Keratinocyte (primary cell): ENCODE results near the gene NPIPA1. TPM values are rescaled to one million over a fixed set of nuclear protein-coding genes. Genes with fewer than 3 reads are reported as not detected.
A peak's percentile ranks its signal among the peaks of the same experiment; 100 is the strongest.

ENCODE experiments used
- DNase-seq: peaks from one replicate; pipeline ENCODE4 v3.0.0-alpha.2; 2011; ENCODE audit warnings: low read depth, missing footprints, low spot score
- FAIRE-seq: peaks from 2 replicates; lab custom pipeline; 2011; peaks lifted over from hg19 to GRCh38; lab: Jason Lieb, UNC
- H2AFZ ChIP-seq: 2 replicates; pipeline ENCODE4 v1.6.0; 2012; ENCODE audit warnings: low read length, control low read depth, inconsistent platforms; ENCODE audit not compliant: control insufficient read depth
- H3K27ac ChIP-seq: 2 replicates; pipeline ENCODE4 v1.5.1; 2011; ENCODE audit warnings: low read length; ENCODE audit not compliant: control insufficient read depth, insufficient read depth
- H3K27me3 ChIP-seq: 3 replicates; pipeline ENCODE4 v1.6.0; 2011; ENCODE audit warnings: low read length; ENCODE audit not compliant: control insufficient read depth, insufficient read depth; ENCODE audit errors: extremely low read depth
- H3K36me3 ChIP-seq, 2 experiments: 2 replicates in 1 of 2; 3 replicates in 1 of 2; pipeline ENCODE4 v1.5.1; 2011; ENCODE audit warnings: low read length in 2 of 2, mild to moderate bottlenecking in 1 of 2; ENCODE audit not compliant: control insufficient read depth in 2 of 2, insufficient read depth in 2 of 2; ENCODE audit errors: extremely low read depth in 1 of 2
- H3K4me1 ChIP-seq: 3 replicates; pipeline ENCODE4 v1.5.1; 2011; ENCODE audit warnings: low read length; ENCODE audit not compliant: control insufficient read depth, insufficient read depth; ENCODE audit errors: extremely low read depth
- H3K4me2 ChIP-seq: 3 replicates; pipeline ENCODE4 v1.6.0; 2011; ENCODE audit warnings: low read depth, low read length; ENCODE audit not compliant: control insufficient read depth, insufficient read depth; ENCODE audit errors: extremely low read depth
- H3K4me3 ChIP-seq, 3 experiments: fragments of 200-600 bp in 1 of 3; sonication (generic) in 1 of 3; 2 replicates in 2 of 3; 3 replicates in 1 of 3; pipeline ENCODE4 v1.5.1; 2011 to 2016; ENCODE audit warnings: low read length in 3 of 3, mild to moderate bottlenecking in 3 of 3, control low read depth in 2 of 3, inconsistent platforms in 1 of 3, low read depth in 1 of 3, mixed read lengths in 1 of 3, mixed run types in 1 of 3, moderate library complexity in 1 of 3; ENCODE audit not compliant: control insufficient read depth in 2 of 3, insufficient read depth in 2 of 3; ENCODE audit errors: extremely low read depth in 1 of 3
- H3K79me2 ChIP-seq: 2 replicates; pipeline ENCODE4 v1.6.0; 2012; ENCODE audit warnings: low read length; ENCODE audit not compliant: control insufficient read depth, insufficient read depth
- H3K9ac ChIP-seq: 3 replicates; pipeline ENCODE4 v1.6.0; 2011; ENCODE audit warnings: low read length; ENCODE audit not compliant: control insufficient read depth, insufficient read depth; ENCODE audit errors: extremely low read depth
- H3K9me1 ChIP-seq: 3 replicates; pipeline ENCODE4 v1.6.0; 2011; ENCODE audit warnings: low read length; ENCODE audit not compliant: control insufficient read depth, insufficient read depth; ENCODE audit errors: extremely low read depth
- H3K9me3 ChIP-seq: 2 replicates; pipeline ENCODE4 v1.5.1; 2012; ENCODE audit warnings: low read depth, low read length; ENCODE audit not compliant: control insufficient read depth
- H4K20me1 ChIP-seq: 3 replicates; pipeline ENCODE4 v1.6.0; 2011; ENCODE audit warnings: low read length; ENCODE audit not compliant: control insufficient read depth, insufficient read depth; ENCODE audit errors: extremely low read depth
- CTCF ChIP-seq, 3 experiments: IDR thresholded peaks in 1 of 3; conservative IDR thresholded peaks in 1 of 3; optimal IDR thresholded peaks in 1 of 3; 2 replicates in 2 of 3; 3 replicates in 1 of 3; pipeline versions ENCODE3 to v1.5.1; 2011; ENCODE audit warnings: low read length in 3 of 3, mild to moderate bottlenecking in 3 of 3, moderate library complexity in 2 of 3, control low read depth in 1 of 3, inconsistent platforms in 1 of 3; ENCODE audit not compliant: insufficient read depth in 2 of 3; ENCODE audit errors: extremely low read depth in 1 of 3
- EZH2 ChIP-seq: IDR thresholded peaks from one replicate; pipeline ENCODE4 v1.6.1; 2012; ENCODE audit warnings: inconsistent platforms, mild to moderate bottlenecking, low read length, moderate library complexity
- dilution Hi-C: fragments of 300-500 bp; cut with MboI; formaldehyde crosslinking; loops from one replicate; pipeline ENCODE4 v1.7.0; 2020; ENCODE audit warnings: low sequenced_read_pairs; ENCODE audit not compliant: extremely low pct_ligation_motif_present
- polyA plus RNA-seq, 5 experiments: library from polyadenylated mRNA; depleted of rRNA in 3 of 5; stranded (reverse) in 3 of 5; stranded (forward) in 1 of 5; unstranded in 1 of 5; fragments of >200 nt; gene quantifications; 1 replicate in 1 of 5; 2 replicates in 3 of 5; 3 replicates in 1 of 5; pipeline versions ENCODE4 v1.2.1 to v1.2.3, GENCODE V29; 2011 to 2012; ENCODE audit warnings: missing spikeins in 2 of 5, low read depth in 1 of 5, low replicate concordance in 1 of 5

The NPIPA1 gene
- polyA plus RNA-seq, 1 donor (not counting 4 experiments of a cell fraction or from before 2014, with no cell fraction given), result 37.2 TPM

GRCh38 chr16:14955546-14956231, 18.4 kb downstream of the NPIPA1 start:
- H3K36me3 ChIP-seq, result no peaks in the 10 kb centered on the region
- no peak for FAIRE-seq
- no peak for DNase-seq
- no peak overlapping the region for H3K27ac ChIP-seq
- no peaks in the 10 kb centered on the region for H3K27me3 ChIP-seq
- H4K20me1 ChIP-seq, result no peaks in the 10 kb centered on the region
- H3K4me1 ChIP-seq, result no peaks in the 10 kb centered on the region
- H3K9me1 ChIP-seq, result no peaks in the 10 kb centered on the region
- H3K79me2 ChIP-seq, result no peaks in the 10 kb centered on the region
- no peak overlapping the region for H3K9ac ChIP-seq
- no peak overlapping the region for H3K4me3 ChIP-seq
- H3K9me3 ChIP-seq, result no peaks in the 10 kb centered on the region
- H3K4me2 ChIP-seq, result no peak overlapping the region
- dilution Hi-C loops, result no loop called here
- TF ChIP-seq CTCF (optimal IDR thresholded peaks at IDR 0.05 in 1 of 3, IDR thresholded peaks at IDR 0.05 in 1 of 3, conservative IDR thresholded peaks at IDR 0.05 in 1 of 3; ENCODE audit: extremely low read depth in 1 of 3, insufficient read depth in 2 of 3, low read length in 3 of 3), result no peak
- TF ChIP-seq EZH2, result no peak
- H2AFZ ChIP-seq, result peak overlapping the region; percentile 65

GRCh38 chr16:14957576-14958322, 20.5 kb downstream of the NPIPA1 start:
- FAIRE-seq (no peak), DNase-seq (no peak)
- no peaks in the 10 kb centered on the region for H4K20me1 ChIP-seq
- H3K36me3 ChIP-seq, result no peaks in the 10 kb centered on the region
- no peaks in the 10 kb centered on the region for H3K9me3 ChIP-seq
- H2AFZ ChIP-seq, result no peak overlapping the region
- no peak overlapping the region for H3K9ac ChIP-seq
- no peaks in the 10 kb centered on the region for H3K4me1 ChIP-seq
- H3K27ac ChIP-seq, result no peak overlapping the region
- H3K79me2 ChIP-seq, result no peaks in the 10 kb centered on the region
- TF ChIP-seq EZH2, result no peak
- TF ChIP-seq CTCF (optimal IDR thresholded peaks at IDR 0.05 in 1 of 3, IDR thresholded peaks at IDR 0.05 in 1 of 3, conservative IDR thresholded peaks at IDR 0.05 in 1 of 3; ENCODE audit: extremely low read depth in 1 of 3, insufficient read depth in 2 of 3, low read length in 3 of 3), result no peak
- H3K9me1 ChIP-seq, result no peaks in the 10 kb centered on the region
- H3K4me2 ChIP-seq, result no peak overlapping the region
- no peaks in the 10 kb centered on the region for H3K27me3 ChIP-seq
- no peak overlapping the region for H3K4me3 ChIP-seq
- dilution Hi-C loops, result no loop called here
